ENCODE data around the gene CNTN4. TPM values are rescaled to one million over a fixed set of nuclear protein-coding genes. Genes with fewer than 3 reads are reported as not detected.

CNTN4 gene
- total and polyA plus RNA-seq, 10 donors = 0.20 to 4.3 (median 1.5) TPM

DNA sequence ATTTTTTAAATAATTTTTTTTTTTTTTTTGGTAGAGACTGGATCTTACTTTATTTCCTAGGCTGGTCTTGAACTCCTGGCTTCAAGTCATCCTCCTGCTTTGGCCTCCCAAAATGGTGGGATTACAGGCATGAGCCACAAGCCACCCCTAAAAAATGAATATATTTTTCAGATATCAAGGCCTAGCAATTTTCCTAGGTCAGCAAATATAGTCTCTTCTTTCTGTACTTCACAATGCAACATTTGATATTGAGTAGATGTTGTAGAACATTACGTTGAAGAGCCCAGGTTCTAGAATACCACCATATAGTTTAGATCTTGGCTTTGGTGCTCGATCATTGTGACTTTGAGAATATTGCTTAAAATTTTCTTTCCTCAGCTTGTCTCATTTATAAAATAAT is 437.9 kb downstream of the CNTN4 start:
- DNase-seq = no peak
- no peaks in the 10 kb centered on the region for H3K36me3 ChIP-seq
- TF ChIP-seq, protein P1, sequence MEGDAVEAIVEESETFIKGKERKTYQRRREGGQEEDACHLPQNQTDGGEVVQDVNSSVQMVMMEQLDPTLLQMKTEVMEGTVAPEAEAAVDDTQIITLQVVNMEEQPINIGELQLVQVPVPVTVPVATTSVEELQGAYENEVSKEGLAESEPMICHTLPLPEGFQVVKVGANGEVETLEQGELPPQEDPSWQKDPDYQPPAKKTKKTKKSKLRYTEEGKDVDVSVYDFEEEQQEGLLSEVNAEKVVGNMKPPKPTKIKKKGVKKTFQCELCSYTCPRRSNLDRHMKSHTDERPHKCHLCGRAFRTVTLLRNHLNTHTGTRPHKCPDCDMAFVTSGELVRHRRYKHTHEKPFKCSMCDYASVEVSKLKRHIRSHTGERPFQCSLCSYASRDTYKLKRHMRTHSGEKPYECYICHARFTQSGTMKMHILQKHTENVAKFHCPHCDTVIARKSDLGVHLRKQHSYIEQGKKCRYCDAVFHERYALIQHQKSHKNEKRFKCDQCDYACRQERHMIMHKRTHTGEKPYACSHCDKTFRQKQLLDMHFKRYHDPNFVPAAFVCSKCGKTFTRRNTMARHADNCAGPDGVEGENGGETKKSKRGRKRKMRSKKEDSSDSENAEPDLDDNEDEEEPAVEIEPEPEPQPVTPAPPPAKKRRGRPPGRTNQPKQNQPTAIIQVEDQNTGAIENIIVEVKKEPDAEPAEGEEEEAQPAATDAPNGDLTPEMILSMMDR (IDR thresholded peaks at IDR 0.05 in 8 of 11, conservative IDR thresholded peaks at IDR 0.05 in 3 of 11) = no peak
- TF ChIP-seq POLR2AphosphoS5 (IDR thresholded peaks at IDR 0.05) (no peak), POLR2A (IDR thresholded peaks at IDR 0.05) (no peak)
- no peaks in the 10 kb centered on the region for H3K27me3 ChIP-seq (replicated peaks in 1 of 7)
- intact Hi-C loops (cut with DNase I; ENCODE audit: low total_unique reads) = no loop called here
- 76 to 88% (median 78%) methylated on average over 2 of the region's 2 CpGs for WGBS, 5 donors
- no peak overlapping the region for H3K4me3 ChIP-seq
- no peaks in the 10 kb centered on the region for H3K4me1 ChIP-seq
- H3K27ac ChIP-seq = no peak overlapping the region
- H3K9me3 ChIP-seq = peaks cover 0 to 6% (median 0%) of the 10 kb centered on the region in 8 donors

- TF ChIP-seq, protein P1 (IDR thresholded peaks at IDR 0.05 in 8 of 11, conservative IDR thresholded peaks at IDR 0.05 in 3 of 11) = no peak
- TF ChIP-seq POLR2A (IDR thresholded peaks at IDR 0.05) (no peak), POLR2AphosphoS5 (IDR thresholded peaks at IDR 0.05) (no peak)
- intact Hi-C loops (cut with DNase I; ENCODE audit: low total_unique reads) = no loop called here
- 79 to 91% (median 82%) methylated on average over 5 of the region's 5 CpGs for WGBS, 5 donors
- no peak for DNase-seq
- Histone ChIP-seq H3K36me3 (no peaks in the 10 kb centered on the region), H3K27me3 (replicated peaks in 1 of 7) (no peaks in the 10 kb centered on the region), H3K4me3 (no peak overlapping the region), H3K9me3 (peaks cover 0 to 3% (median 0%) of the 10 kb centered on the region in 8 donors), H3K27ac (no peak overlapping the region), H3K4me1 (no peaks in the 10 kb centered on the region)
Measured at GRCh38 chr3:2540115-2540514, 441.4 kb downstream of the CNTN4 start.

- Histone ChIP-seq H3K27ac (no peak overlapping the region), H3K36me3 (no peaks in the 10 kb centered on the region), H3K4me1 (no peaks in the 10 kb centered on the region), H3K27me3 (replicated peaks in 1 of 7) (no peaks in the 10 kb centered on the region), H3K4me3 (no peak overlapping the region), H3K9me3 (peaks cover 0 to 11% (median under 1%) of the 10 kb centered on the region in 8 donors)
- 65 to 85% (median 74%) methylated on average over 3 of the region's 3 CpGs for WGBS, 5 donors
- intact Hi-C loops (cut with DNase I; ENCODE audit: low total_unique reads) = no loop called here
- no peak for TF ChIP-seq POLR2A (IDR thresholded peaks at IDR 0.05)
- TF ChIP-seq, protein P1 (IDR thresholded peaks at IDR 0.05 in 8 of 11, conservative IDR thresholded peaks at IDR 0.05 in 3 of 11) = no peak
- no peak for TF ChIP-seq POLR2AphosphoS5 (IDR thresholded peaks at IDR 0.05)
- DNase-seq = no peak
Measured at GRCh38 chr3:2543247-2543646, 444.6 kb downstream of the CNTN4 start.

- WGBS, 5 donors = 83 to 96% (median 93%) methylated on average over 2 of the region's 2 CpGs
- no peaks in the 10 kb centered on the region for H3K4me1 ChIP-seq
- H3K27me3 ChIP-seq (replicated peaks in 1 of 7) = no peaks in the 10 kb centered on the region
- no peak for TF ChIP-seq POLR2A (IDR thresholded peaks at IDR 0.05)
- intact Hi-C loops (cut with DNase I; ENCODE audit: low total_unique reads) = no loop called here
- no peaks in the 10 kb centered on the region for H3K36me3 ChIP-seq
- no peak for DNase-seq
- H3K27ac ChIP-seq = no peak overlapping the region
- H3K4me3 ChIP-seq = no peak overlapping the region
- peaks cover 0 to 19% (median 7%) of the 10 kb centered on the region in 8 donors for H3K9me3 ChIP-seq
Measured at GRCh38 chr3:2544212-2544611, 445.5 kb downstream of the CNTN4 start.

GRCh38 chr3:2544718-2545117 is 446.1 kb downstream of the CNTN4 start:
- no peaks in the 10 kb centered on the region for H3K36me3 ChIP-seq
- intact Hi-C loops (cut with DNase I; ENCODE audit: low total_unique reads) = no loop called here
- WGBS, 5 donors = 67 to 87% (median 79%) methylated on average over 2 of the region's 2 CpGs
- H3K4me1 ChIP-seq = no peaks in the 10 kb centered on the region
- H3K27me3 ChIP-seq (replicated peaks in 1 of 7) = no peaks in the 10 kb centered on the region
- H3K4me3 ChIP-seq = no peak overlapping the region
- no peak for DNase-seq
- peaks cover 0 to 24% (median 10%) of the 10 kb centered on the region in 8 donors for H3K9me3 ChIP-seq
- H3K27ac ChIP-seq = no peak overlapping the region
- TF ChIP-seq, protein P1 (IDR thresholded peaks at IDR 0.05 in 8 of 11, conservative IDR thresholded peaks at IDR 0.05 in 3 of 11) = no peak
- TF ChIP-seq POLR2A (IDR thresholded peaks at IDR 0.05) (no peak), POLR2AphosphoS5 (IDR thresholded peaks at IDR 0.05) (no peak)

Measured in spleen (tissue), 11 donors.